Neuronal stem cell (in vitro differentiated cells): Measurements from ENCODE around the gene CCM2.

Source experiments
- DNase-seq: peaks from one replicate; pipeline ENCODE4 v3.0.0-alpha.2; 2013; ENCODE audit warnings: low spot score
- H2AFZ ChIP-seq: one replicate; pipeline ENCODE4 v1.6.1; 2013; ENCODE audit warnings: mild to moderate bottlenecking, low read length, inconsistent platforms
- H2AK5ac ChIP-seq: 2 replicates; pipeline ENCODE4 v1.6.1; 2013; ENCODE audit warnings: low read depth, mild to moderate bottlenecking, inconsistent platforms, low read length, moderate library complexity, mixed read lengths
- H2BK120ac ChIP-seq: 2 replicates; pipeline ENCODE4 v1.6.1; 2013; ENCODE audit warnings: low read depth, mild to moderate bottlenecking, inconsistent platforms, low read length, moderate library complexity, mixed read lengths
- H2BK12ac ChIP-seq: one replicate; pipeline ENCODE4 v1.6.1; 2013; ENCODE audit warnings: low read length, inconsistent platforms
- H2BK15ac ChIP-seq: 2 replicates; pipeline ENCODE4 v1.6.1; 2013; ENCODE audit warnings: mild to moderate bottlenecking, low read length, inconsistent platforms, mixed read lengths
- H2BK5ac ChIP-seq: one replicate; pipeline ENCODE4 v1.6.1; 2013; ENCODE audit warnings: inconsistent platforms, mild to moderate bottlenecking, low read length, moderate library complexity
- H3K14ac ChIP-seq: one replicate; pipeline ENCODE4 v1.6.1; 2013; ENCODE audit warnings: low read length, inconsistent platforms
- H3K18ac ChIP-seq: 2 replicates; pipeline ENCODE4 v1.6.1; 2013; ENCODE audit warnings: low read length, inconsistent platforms
- H3K23ac ChIP-seq: 2 replicates; pipeline ENCODE4 v1.6.1; 2013; ENCODE audit warnings: low read depth, mild to moderate bottlenecking, mixed read lengths, low read length, inconsistent platforms; ENCODE audit not compliant: poor library complexity
- H3K27ac ChIP-seq: replicated peaks from 3 replicates; pipeline ENCODE4 v1.5.1; 2013; ENCODE audit warnings: low read length, inconsistent platforms
- H3K27me3 ChIP-seq, 3 experiments: 2 replicates each; pipeline ENCODE4 v1.6.1; 2013; ENCODE audit warnings: low read length in 3 of 3, mild to moderate bottlenecking in 2 of 3, inconsistent platforms in 1 of 3, low read depth in 1 of 3, mixed read lengths in 1 of 3, moderate library complexity in 1 of 3; ENCODE audit not compliant: control insufficient read depth in 3 of 3, insufficient read depth in 3 of 3
- H3K36me3 ChIP-seq, 2 donors: replicated peaks in 1 of 2; 2 replicates each; pipeline ENCODE4 v1.6.1; 2013; ENCODE audit warnings: low read length in 2 of 2; ENCODE audit not compliant: control insufficient read depth in 2 of 2, insufficient read depth in 2 of 2
- H3K4ac ChIP-seq: 2 replicates; pipeline ENCODE4 v1.6.1; 2013; ENCODE audit warnings: inconsistent platforms, mild to moderate bottlenecking, low read length, moderate library complexity
- H3K4me1 ChIP-seq, 2 donors: 1 replicate in 1 of 2; 2 replicates in 1 of 2; pipeline ENCODE4 v1.6.1; 2013; ENCODE audit warnings: low read length in 2 of 2, low read depth in 1 of 2; ENCODE audit not compliant: control insufficient read depth in 2 of 2, insufficient read depth in 1 of 2
- H3K4me2 ChIP-seq: one replicate; pipeline ENCODE4 v1.6.1; 2013; ENCODE audit warnings: mild to moderate bottlenecking, low read length, inconsistent platforms; ENCODE audit not compliant: insufficient read depth, poor library complexity, severe bottlenecking
- H3K4me3 ChIP-seq, 2 donors: 2 replicates each; pipeline ENCODE4 v1.5.1; 2013; ENCODE audit warnings: low read length in 2 of 2, mild to moderate bottlenecking in 2 of 2, inconsistent platforms in 1 of 2, moderate library complexity in 1 of 2
- H3K79me1 ChIP-seq: one replicate; pipeline ENCODE4 v1.6.1; 2013; ENCODE audit warnings: low read depth, mild to moderate bottlenecking, inconsistent platforms, low read length, moderate library complexity
- H3K9ac ChIP-seq: one replicate; pipeline ENCODE4 v1.6.1; 2013; ENCODE audit warnings: mild to moderate bottlenecking, low read depth, low read length, inconsistent platforms; ENCODE audit not compliant: poor library complexity
- H3K9me3 ChIP-seq, 2 donors: replicated peaks in 1 of 2; 2 replicates each; pipeline versions ENCODE3 to v1.6.1; 2013; ENCODE audit warnings: low read length in 2 of 2, mild to moderate bottlenecking in 2 of 2, inconsistent platforms in 1 of 2, low read depth in 1 of 2, mixed read lengths in 1 of 2, moderate library complexity in 1 of 2; ENCODE audit not compliant: control insufficient read depth in 2 of 2, insufficient read depth in 1 of 2
- H4K8ac ChIP-seq: one replicate; pipeline ENCODE4 v1.6.1; 2013; ENCODE audit warnings: low read depth, mild to moderate bottlenecking, inconsistent platforms, low read length, moderate library complexity
- H4K91ac ChIP-seq: one replicate; pipeline ENCODE4 v1.6.1; 2013; ENCODE audit warnings: low read length, low read depth, mild to moderate bottlenecking, inconsistent platforms; ENCODE audit not compliant: poor library complexity
- WGBS, 2 donors: extraction: QIAGEN DNeasy Blood & Tissue Kit; methylation state at CpG; one replicate each; pipeline ENCODE4 v1.1.7; 2013; ENCODE audit warnings: missing lambda C conversion rate in 2 of 2, mixed read lengths in 1 of 2; ENCODE audit not compliant: insufficient read length in 2 of 2, insufficient replicate concordance in 1 of 2; ENCODE audit errors: extremely low coverage in 2 of 2; 5-methylcytosine and 5-hydroxymethylcytosine counted together

CCM2 gene

GRCh38 chr7:45088821-45089340 is 88.9 kb downstream of the CCM2 start, which contains the start of gene NACAD:
Gene NACAD (minus strand): TSS chr7:45088969. CDS start chr7:45088894, 75 bp downstream.
- no peak within 1 kb of the TSS for H2BK5ac ChIP-seq
- DNase-seq, result no peak
- H3K4me3 ChIP-seq, result peak within 1 kb of the TSS; percentile 48 to 81
- H3K36me3 ChIP-seq, result no peaks in the 10 kb centered on the region
- peak within 1 kb of the TSS; percentile 77 for H3K9ac ChIP-seq
- H2AK5ac ChIP-seq, result peak within 1 kb of the TSS; percentile 86
- H3K9me3 ChIP-seq, result no peaks in the 10 kb centered on the region
- peak within 1 kb of the TSS; percentile 89 for H3K18ac ChIP-seq
- H3K79me1 ChIP-seq, result peaks cover 2% of the 10 kb centered on the region
- H4K8ac ChIP-seq, result no peak within 1 kb of the TSS
- H2BK12ac ChIP-seq, result no peak within 1 kb of the TSS
- no peak within 1 kb of the TSS for H4K91ac ChIP-seq
- peak within 1 kb of the TSS; percentile 73 for H3K23ac ChIP-seq
- H3K4me1 ChIP-seq, result peaks cover 2 to 8% of the 10 kb centered on the region in 2 donors
- no peak within 1 kb of the TSS for H3K27ac ChIP-seq
- H2BK120ac ChIP-seq, result no peak within 1 kb of the TSS
- peaks cover 0 to 10% (median 4%) of the 10 kb centered on the region in 3 experiments for H3K27me3 ChIP-seq
- no CpG with 5 or more reads among the region's 50 CpGs for WGBS, 2 donors
- no peak within 1 kb of the TSS for H2BK15ac ChIP-seq
- H3K4me2 ChIP-seq, result peak within 1 kb of the TSS; percentile 87
- no peak within 1 kb of the TSS for H3K14ac ChIP-seq
- no peak within 1 kb of the TSS for H3K4ac ChIP-seq
- peak within 1 kb of the TSS; percentile 89 for H2AFZ ChIP-seq

DNA sequence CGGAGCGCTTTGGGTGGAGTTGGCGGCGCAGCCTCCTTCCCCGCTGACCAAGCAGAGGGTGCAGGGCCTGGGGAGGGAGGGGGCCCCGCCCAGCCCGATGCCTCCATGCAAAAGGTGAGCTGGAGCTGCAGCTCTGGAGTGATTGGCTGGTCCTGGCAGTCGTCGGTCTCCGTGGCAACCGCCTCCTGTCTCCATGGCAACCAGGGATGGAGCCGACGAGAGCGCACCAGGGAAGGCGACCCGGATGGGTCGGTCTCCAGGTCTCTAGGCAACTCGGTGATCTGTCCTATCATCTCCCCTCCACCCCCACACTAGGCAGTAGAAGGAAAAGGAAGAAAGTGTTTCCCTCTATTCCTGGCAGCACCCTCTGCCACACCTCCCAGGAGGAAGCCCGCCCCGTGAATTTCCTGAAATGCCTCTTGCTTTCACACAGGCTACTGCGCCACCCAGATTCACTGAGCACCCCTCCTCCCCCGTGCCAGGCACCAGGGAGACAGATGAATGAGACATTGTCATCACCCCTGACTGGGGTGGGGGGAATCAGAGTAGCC is 89.4 kb downstream of the CCM2 start:
- no peak overlapping the region for H3K9ac ChIP-seq
- H2BK120ac ChIP-seq, result no peak overlapping the region
- H3K18ac ChIP-seq, result no peak overlapping the region
- no peak overlapping the region for H2BK12ac ChIP-seq
- H3K4me1 ChIP-seq, result peaks cover 2 to 8% of the 10 kb centered on the region in 2 donors
- no peak overlapping the region for H2BK15ac ChIP-seq
- H2AK5ac ChIP-seq, result no peak overlapping the region
- peaks cover 0 to 10% (median 4%) of the 10 kb centered on the region in 3 experiments for H3K27me3 ChIP-seq
- WGBS, 2 donors, result no CpG with 5 or more reads among the region's 22 CpGs
- peak overlapping the region; percentile 87 for H3K4me2 ChIP-seq
- H3K36me3 ChIP-seq, result no peaks in the 10 kb centered on the region
- H3K4me3 ChIP-seq, result peak overlapping the region; percentile 48 to 81
- H2AFZ ChIP-seq, result peak overlapping the region; percentile 89
- H3K9me3 ChIP-seq, result no peaks in the 10 kb centered on the region
- H3K27ac ChIP-seq, result no peak overlapping the region
- no peak overlapping the region for H4K91ac ChIP-seq
- H3K4ac ChIP-seq, result no peak overlapping the region
- peak; percentile 79 for DNase-seq
- H4K8ac ChIP-seq, result no peak overlapping the region
- H3K14ac ChIP-seq, result no peak overlapping the region
- peaks cover 2% of the 10 kb centered on the region for H3K79me1 ChIP-seq
- peak overlapping the region; percentile 31 for H3K23ac ChIP-seq
- H2BK5ac ChIP-seq, result no peak overlapping the region

DNA sequence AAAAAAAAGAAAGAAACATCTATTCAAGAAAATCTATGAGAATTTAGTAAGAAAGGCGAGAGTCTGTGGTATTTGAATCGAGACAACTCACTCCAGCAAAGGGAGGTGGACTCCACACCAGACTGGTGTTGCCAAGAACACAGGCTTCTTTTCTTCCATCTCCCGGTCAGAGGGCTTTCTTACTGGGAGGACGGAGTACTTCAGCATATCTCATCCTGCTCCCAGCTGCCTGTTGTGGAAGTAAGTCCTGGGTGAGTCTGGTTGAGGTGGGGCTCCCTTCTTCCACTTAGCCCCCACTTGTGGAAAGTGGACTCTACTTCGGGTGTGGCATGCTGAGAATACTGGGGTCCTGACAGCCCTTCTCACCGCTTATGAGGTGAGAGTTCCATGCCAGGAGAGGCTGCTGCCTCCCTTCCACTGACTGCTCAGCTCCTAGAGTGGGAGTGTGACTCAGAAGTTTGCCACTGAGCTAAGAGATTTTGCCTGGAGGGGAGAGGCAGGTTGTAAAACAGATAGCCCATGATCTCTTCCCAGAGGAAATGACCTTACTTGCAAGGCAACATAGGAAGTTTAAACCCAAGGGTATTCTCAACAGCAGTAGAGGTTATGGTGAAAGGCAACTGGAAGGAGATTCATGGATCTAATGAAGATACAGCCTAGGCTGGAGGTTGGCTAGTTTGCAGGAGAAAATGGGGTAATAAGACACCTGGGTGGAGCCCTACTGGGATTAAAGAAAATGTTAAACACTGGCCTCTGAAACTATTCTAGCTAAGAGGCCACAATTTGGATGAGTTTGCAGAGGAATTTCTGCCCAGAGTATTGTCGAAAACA is 92.3 kb downstream of the CCM2 start:
- no CpG with 5 or more reads among the region's 7 CpGs for WGBS, 2 donors
- Histone ChIP-seq H3K4me1 (peaks cover 2 to 8% of the 10 kb centered on the region in 2 donors), H4K8ac (no peak overlapping the region), H3K27ac (no peak overlapping the region), H2AK5ac (no peak overlapping the region), H2BK12ac (no peak overlapping the region), H2AFZ (no peak overlapping the region), H3K4ac (no peak overlapping the region), H3K4me2 (no peak overlapping the region), H4K91ac (no peak overlapping the region), H3K36me3 (no peaks in the 10 kb centered on the region), H2BK15ac (no peak overlapping the region), H2BK5ac (no peak overlapping the region), H3K18ac (no peak overlapping the region), H3K23ac (no peak overlapping the region), H3K9ac (no peak overlapping the region), H3K14ac (no peak overlapping the region), H3K79me1 (no peaks in the 10 kb centered on the region), H3K27me3 (peaks cover 0 to 10% (median 4%) of the 10 kb centered on the region in 3 experiments), H3K4me3 (no peak overlapping the region), H2BK120ac (no peak overlapping the region), H3K9me3 (no peaks in the 10 kb centered on the region)
- no peak for DNase-seq

GRCh38 chr7:45092931-45093235 is 92.9 kb downstream of the CCM2 start:
- WGBS, 2 donors, result no CpG with 5 or more reads among the region's 3 CpGs
- Histone ChIP-seq H3K9ac (no peak overlapping the region), H4K91ac (no peak overlapping the region), H3K36me3 (peaks cover 0 to under 1% of the 10 kb centered on the region in 2 donors), H2BK12ac (no peak overlapping the region), H2AFZ (no peak overlapping the region), H3K4ac (no peak overlapping the region), H3K18ac (no peak overlapping the region), H3K4me3 (no peak overlapping the region), H3K4me2 (no peak overlapping the region), H2BK120ac (no peak overlapping the region), H3K23ac (no peak overlapping the region), H4K8ac (no peak overlapping the region), H3K14ac (no peak overlapping the region), H2BK15ac (no peak overlapping the region), H2AK5ac (no peak overlapping the region), H3K4me1 (peaks cover 2 to 8% of the 10 kb centered on the region in 2 donors), H2BK5ac (no peak overlapping the region), H3K79me1 (no peaks in the 10 kb centered on the region), H3K27me3 (peaks cover 0 to 10% (median 4%) of the 10 kb centered on the region in 3 experiments), H3K9me3 (no peaks in the 10 kb centered on the region), H3K27ac (no peak overlapping the region)
- DNase-seq, result no peak
